Tibial artery (tissue), 4 donors: ENCODE results near the gene CLEC4F.

Experiments
- DNase-seq, 2 donors: peaks; one replicate each; pipeline ENCODE4 v3.0.0-alpha.2; 2019
- H3K27ac ChIP-seq, 2 donors: fragments of 200-600 bp; sonication (generic) in 1 of 2; 1 replicate in 1 of 2; 2 replicates in 1 of 2; pipeline ENCODE4 v1.5.1; 2018 to 2019; ENCODE audit warnings: mild to moderate bottlenecking in 1 of 2
- H3K27me3 ChIP-seq, 2 donors: fragments of 200-600 bp; sonication (generic) in 1 of 2; one replicate each; pipeline versions ENCODE4 v1.5.1 to v1.6.0; 2016 to 2019
- H3K36me3 ChIP-seq, 3 donors: fragments of 200-600 bp; sonication (generic) in 2 of 3; one replicate each; pipeline ENCODE4 v1.5.1; 2016 to 2019; ENCODE audit warnings: mild to moderate bottlenecking in 2 of 3
- H3K4me1 ChIP-seq, 4 donors: fragments of 200-600 bp; sonication (generic) in 2 of 4; 1 replicate in 3 of 4; 2 replicates in 1 of 4; pipeline ENCODE4 v1.5.1; 2016 to 2019
- H3K4me3 ChIP-seq, 2 donors: fragments of 200-600 bp; sonication (generic) in 1 of 2; 1 replicate in 1 of 2; 2 replicates in 1 of 2; pipeline ENCODE4 v1.5.1; 2018 to 2019; ENCODE audit warnings: mild to moderate bottlenecking in 2 of 2
- H3K9me3 ChIP-seq, 3 donors: fragments of 200-600 bp; sonication (generic) in 1 of 3; one replicate each; pipeline ENCODE4 v1.5.1; 2016 to 2019
- CTCF ChIP-seq, 2 experiments: fragments of 200-600 bp in 1 of 2; fragments of 450-650 bp in 1 of 2; IDR thresholded peaks; one replicate each; pipeline ENCODE4 v1.5.1; 2017 to 2019; ENCODE audit warnings: antibody characterized with exemption in 2 of 2, mild to moderate bottlenecking in 1 of 2, moderate library complexity in 1 of 2
- intact Hi-C: fragments of 100-400 bp; cut with DNase I; formaldehyde crosslinking; loops from one replicate; pipeline ENCODE4 v1.15.0; 2023; ENCODE audit warnings: low total_unique reads

Gene CLEC4F

GRCh38 chr2:70830366-70830765, 10.0 kb upstream of the CLEC4F start:
- Histone ChIP-seq H3K27ac (no peak overlapping the region), H3K27me3 (no peaks in the 10 kb centered on the region), H3K4me1 (peaks cover 0 to 11% (median 2%) of the 10 kb centered on the region in 4 donors), H3K9me3 (no peaks in the 10 kb centered on the region), H3K36me3 (no peaks in the 10 kb centered on the region), H3K4me3 (no peak overlapping the region)
- no peak for DNase-seq
- TF ChIP-seq CTCF (IDR thresholded peaks at IDR 0.05) = no peak
- intact Hi-C loops = no loop called here

DNA sequence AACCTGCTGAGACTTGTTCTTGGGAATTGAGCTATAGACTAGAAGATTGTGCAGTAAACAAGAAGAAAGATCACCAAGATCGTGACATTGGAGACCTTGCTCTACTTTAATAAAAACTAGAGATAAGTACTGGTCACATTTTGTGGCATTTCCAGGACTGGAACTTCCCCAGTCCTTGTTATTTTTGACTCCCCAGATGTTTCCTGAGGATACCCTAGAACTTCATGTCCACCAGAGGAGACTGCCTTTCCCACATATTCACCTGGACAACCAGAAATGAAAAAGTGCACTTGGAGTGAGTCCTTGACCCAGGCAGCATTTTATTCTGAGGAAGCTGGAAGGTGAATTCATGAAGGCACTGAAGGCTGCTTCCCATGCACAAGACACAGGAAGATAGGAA, 9.5 kb upstream of the CLEC4F start:
- no peak for TF ChIP-seq CTCF (IDR thresholded peaks at IDR 0.05)
- no peak for DNase-seq
- Histone ChIP-seq H3K27ac (no peak overlapping the region), H3K9me3 (no peaks in the 10 kb centered on the region), H3K4me3 (no peak overlapping the region), H3K36me3 (no peaks in the 10 kb centered on the region), H3K4me1 (peaks cover 0 to 11% (median 2%) of the 10 kb centered on the region in 4 donors), H3K27me3 (no peaks in the 10 kb centered on the region)
- intact Hi-C loops = no loop called here

- intact Hi-C loops = no loop called here
- H3K4me1 ChIP-seq = peaks cover 0 to 11% (median 2%) of the 10 kb centered on the region in 4 donors
- H3K9me3 ChIP-seq = no peaks in the 10 kb centered on the region
- no peak overlapping the region for H3K27ac ChIP-seq
- H3K27me3 ChIP-seq = no peaks in the 10 kb centered on the region
- H3K36me3 ChIP-seq = no peaks in the 10 kb centered on the region
- no peak for TF ChIP-seq CTCF (IDR thresholded peaks at IDR 0.05)
- no peak overlapping the region for H3K4me3 ChIP-seq
- DNase-seq = peak in 1 of 2 donors; percentile 57
Observed at GRCh38 chr2:70828914-70829824, 8.8 kb upstream of the CLEC4F start.

GRCh38 chr2:70828115-70828514, 7.7 kb upstream of the CLEC4F start:
- Histone ChIP-seq H3K4me3 (no peak overlapping the region), H3K27me3 (no peaks in the 10 kb centered on the region), H3K4me1 (peaks cover 0 to 11% (median 2%) of the 10 kb centered on the region in 4 donors), H3K27ac (no peak overlapping the region), H3K36me3 (no peaks in the 10 kb centered on the region), H3K9me3 (no peaks in the 10 kb centered on the region)
- DNase-seq = no peak
- intact Hi-C loops = no loop called here
- no peak for TF ChIP-seq CTCF (IDR thresholded peaks at IDR 0.05)

GRCh38 chr2:70827388-70827787, 7.0 kb upstream of the CLEC4F start:
- Histone ChIP-seq H3K4me1 (peaks cover 0 to 11% (median 2%) of the 10 kb centered on the region in 4 donors), H3K9me3 (no peaks in the 10 kb centered on the region), H3K4me3 (no peak overlapping the region), H3K27ac (no peak overlapping the region), H3K27me3 (no peaks in the 10 kb centered on the region), H3K36me3 (no peaks in the 10 kb centered on the region)
- TF ChIP-seq CTCF (IDR thresholded peaks at IDR 0.05) = no peak
- intact Hi-C loops = no loop called here
- DNase-seq = no peak
